Endothelial cell of umbilical vein (primary cell): ENCODE results near the gene MUC13. TPM values are rescaled to one million over a fixed set of nuclear protein-coding genes. Genes with fewer than 3 reads are reported as not detected.

Experiments
- BruUV-seq: library from RNA; stranded (reverse); fragments of 400-500 nt; replicated peaks from 2 replicates; lab custom pipeline; 2021; lab: Mats Ljungman, UMichigan
- CTCF ChIA-PET: fragments of 300-600, 350-600 bp; sonication (Branson Sonifier 250); formaldehyde crosslinking; loops from one replicate; lab custom pipeline; 2021; ENCODE audit warnings: antibody characterized with exemption, inconsistent platforms; lab: Charles Lee
- POLR2A ChIA-PET: fragments of 300-600, 350-600 bp; sonication (Branson Sonifier 250); formaldehyde crosslinking; loops from one replicate; lab custom pipeline; 2021; ENCODE audit warnings: antibody characterized with exemption, inconsistent platforms; lab: Charles Lee
- DNase-seq: peaks from one replicate; pipeline ENCODE4 v3.0.0-alpha.2; 2011; ENCODE audit warnings: low read depth, low spot score
- FAIRE-seq: peaks from 2 replicates; lab custom pipeline; 2011; peaks lifted over from hg19 to GRCh38; lab: Jason Lieb, UNC
- H2AFZ ChIP-seq: 2 replicates; pipeline ENCODE4 v1.6.0; 2012; ENCODE audit warnings: low read depth, low read length, control low read depth, inconsistent platforms
- H3K27ac ChIP-seq: 2 replicates; pipeline ENCODE4 v1.5.1; 2011; ENCODE audit warnings: low read depth, mild to moderate bottlenecking, control low read depth, low read length, moderate library complexity; ENCODE audit not compliant: insufficient read depth
- H3K27me3 ChIP-seq, 2 experiments: 2 replicates each; pipeline versions ENCODE4 v1.6.0 to v1.6.1; 2011; ENCODE audit warnings: low read length in 2 of 2, mixed read lengths in 1 of 2; ENCODE audit not compliant: control insufficient read depth in 2 of 2, insufficient read depth in 2 of 2
- H3K36me3 ChIP-seq, 2 experiments: 2 replicates in 1 of 2; 3 replicates in 1 of 2; pipeline ENCODE4 v1.5.1; 2011; ENCODE audit warnings: low read length in 2 of 2, mild to moderate bottlenecking in 1 of 2, moderate library complexity in 1 of 2; ENCODE audit not compliant: control insufficient read depth in 2 of 2, insufficient read depth in 2 of 2; ENCODE audit errors: extremely low read depth in 1 of 2
- H3K4me1 ChIP-seq: 3 replicates; pipeline ENCODE4 v1.5.1; 2011; ENCODE audit warnings: mild to moderate bottlenecking, low read length; ENCODE audit not compliant: control insufficient read depth, insufficient read depth; ENCODE audit errors: extremely low read depth
- H3K4me2 ChIP-seq: 2 replicates; pipeline ENCODE4 v1.6.1; 2011; ENCODE audit warnings: low read length, control low read depth, mixed read lengths; ENCODE audit not compliant: insufficient read depth
- H3K4me3 ChIP-seq, 3 experiments: fragments of 200-600 bp in 1 of 3; sonication (generic), shearing (Covaris generic) in 1 of 3; replicated peaks in 1 of 3; 2 replicates each; pipeline ENCODE4 v1.5.1; 2011 to 2016; ENCODE audit warnings: control low read depth in 3 of 3, low read length in 3 of 3, mild to moderate bottlenecking in 2 of 3, inconsistent platforms in 1 of 3, low read depth in 1 of 3, moderate library complexity in 1 of 3; ENCODE audit not compliant: insufficient read depth in 1 of 3
- H3K79me2 ChIP-seq: 2 replicates; pipeline ENCODE4 v1.6.0; 2012; ENCODE audit warnings: low read length, inconsistent platforms; ENCODE audit not compliant: control insufficient read depth, insufficient read depth
- H3K9ac ChIP-seq: replicated peaks from 2 replicates; pipeline ENCODE3; 2011; ENCODE audit warnings: low read length, control low read depth; ENCODE audit not compliant: insufficient read depth; ENCODE audit errors: extremely low read depth
- H3K9me1 ChIP-seq: replicated peaks from 3 replicates; pipeline ENCODE4 v1.6.0; 2011; ENCODE audit warnings: mild to moderate bottlenecking, low read length; ENCODE audit not compliant: control insufficient read depth, insufficient read depth; ENCODE audit errors: extremely low read depth
- H3K9me3 ChIP-seq: replicated peaks from 2 replicates; pipeline ENCODE4 v1.5.1; 2012; ENCODE audit warnings: low read length, inconsistent platforms; ENCODE audit not compliant: control insufficient read depth, insufficient read depth
- H4K20me1 ChIP-seq: replicated peaks from 2 replicates; pipeline ENCODE3; 2011; ENCODE audit warnings: mild to moderate bottlenecking, low read length; ENCODE audit not compliant: control insufficient read depth, insufficient read depth; ENCODE audit errors: extremely low read depth
- CTCF ChIP-seq, 2 donors: IDR thresholded peaks; 1 replicate in 1 of 2; 2 replicates in 1 of 2; pipeline ENCODE4 v1.5.1; 2011; ENCODE audit warnings: low read length in 2 of 2, mild to moderate bottlenecking in 2 of 2, moderate library complexity in 2 of 2, control low read depth in 1 of 2, inconsistent platforms in 1 of 2, low read depth in 1 of 2; ENCODE audit not compliant: insufficient read depth in 1 of 2; ENCODE audit errors: extremely low read depth in 1 of 2
- EZH2 ChIP-seq: IDR thresholded peaks from 2 replicates; pipeline ENCODE4 v1.6.1; 2012; ENCODE audit warnings: borderline replicate concordance, low read depth, mild to moderate bottlenecking, moderate library complexity, low read length, inconsistent platforms; ENCODE audit not compliant: severe bottlenecking
- FOS ChIP-seq: IDR thresholded peaks from 2 replicates; pipeline ENCODE4 v1.6.1; 2011; ENCODE audit warnings: mild to moderate bottlenecking, low read length, moderate library complexity, borderline replicate concordance; ENCODE audit not compliant: insufficient read depth
- GATA2 ChIP-seq: IDR thresholded peaks from 2 replicates; pipeline ENCODE4 v1.7.0; 2011; ENCODE audit warnings: low read depth, mild to moderate bottlenecking, moderate library complexity, mixed read lengths, low read length; ENCODE audit not compliant: insufficient read length, insufficient read depth
- JUN ChIP-seq: IDR thresholded peaks from 2 replicates; pipeline ENCODE4 v1.6.1; 2011; ENCODE audit warnings: borderline replicate concordance, low read depth; ENCODE audit not compliant: insufficient read length, insufficient read depth
- MAX ChIP-seq: IDR thresholded peaks from 2 replicates; pipeline ENCODE4 v1.6.1; 2011; ENCODE audit not compliant: insufficient read depth, insufficient read length
- MYC ChIP-seq: IDR thresholded peaks from one replicate; pipeline ENCODE4 v1.6.1; 2011; ENCODE audit warnings: mild to moderate bottlenecking, low read depth, low read length
- POLR2A ChIP-seq: IDR thresholded peaks from 2 replicates; pipeline ENCODE4 v1.6.1; 2012; ENCODE audit warnings: low read depth, mild to moderate bottlenecking, control low read depth, low read length
- POLR2AphosphoS5 ChIP-seq: IDR thresholded peaks from 2 replicates; pipeline ENCODE4 v1.6.1; 2012; ENCODE audit warnings: low read depth, mild to moderate bottlenecking, control low read depth, low read length, moderate library complexity; ENCODE audit not compliant: insufficient read depth
- dilution Hi-C: fragments of 300-500 bp; cut with MboI; formaldehyde crosslinking; loops from one replicate; pipeline ENCODE4 v1.15.0; 2019; ENCODE audit warnings: low sequenced_read_pairs; ENCODE audit not compliant: extremely low pct_ligation_motif_present
- intact Hi-C: fragments of 100-400 bp; cut with micrococcal nuclease; formaldehyde crosslinking; loops from one replicate; pipeline ENCODE4 v1.10.0; 2022
- polyA plus RNA-seq, 4 experiments: library from polyadenylated mRNA; depleted of rRNA in 3 of 4; stranded (reverse) in 3 of 4; unstranded in 1 of 4; fragments of >200 nt; gene quantifications; 2 replicates each; pipeline versions ENCODE4 v1.2.1 to v1.2.3, GENCODE V29; 2011 to 2012; ENCODE audit warnings: missing spikeins in 1 of 4
- total RNA-seq: library from RNA; stranded (reverse); gene quantifications from 2 replicates; pipeline ENCODE4 v1.2.3, GENCODE V29; 2021

Gene MUC13
- total and polyA plus RNA-seq, 2 donors (not counting 3 experiments of a cell fraction or from before 2014, with no cell fraction given) = not detected

DNA sequence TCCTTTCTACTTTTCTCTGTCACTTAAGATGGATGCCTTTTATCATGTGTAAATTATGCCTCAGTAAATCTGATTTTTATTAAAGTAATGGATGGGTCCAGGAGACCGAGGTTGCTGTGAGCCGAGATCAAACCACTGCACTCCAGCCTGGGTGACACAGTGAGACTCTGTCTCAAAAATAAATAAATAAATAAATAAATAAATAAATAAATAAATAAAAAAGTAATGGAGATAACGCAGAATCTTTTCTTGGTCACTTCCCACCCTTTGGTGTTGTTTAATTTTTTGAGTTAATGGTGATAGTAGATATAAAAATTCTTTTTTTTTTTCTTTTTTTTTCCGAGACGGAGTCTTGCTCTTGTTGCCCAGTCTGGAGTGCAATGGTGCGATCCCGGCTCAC is 44.1 kb upstream of the MUC13 start:
- dilution Hi-C loops = no loop called here
- no peaks in the 10 kb centered on the region for H4K20me1 ChIP-seq
- FAIRE-seq (no peak), DNase-seq (no peak)
- H3K9me3 ChIP-seq = no peaks in the 10 kb centered on the region
- H3K27me3 ChIP-seq = no peaks in the 10 kb centered on the region
- H3K9ac ChIP-seq = no peak overlapping the region
- H3K4me3 ChIP-seq = no peak overlapping the region
- ChIA-PET CTCF (interaction anchor here (0.7 kb wide), 1 partner anchor 28 kb away, joined by 3 read pairs; no protein-coding TSS in a partner anchor), POLR2A (no interaction called here)
- H3K27ac ChIP-seq = no peak overlapping the region
- no TSS peak for BruUV-seq
- H3K4me1 ChIP-seq = peaks cover 11% of the 10 kb centered on the region
- intact Hi-C loops = no loop called here
- no peak for TF ChIP-seq POLR2A
- no peak for TF ChIP-seq FOS
- no peak for TF ChIP-seq GATA2
- no peak for TF ChIP-seq POLR2AphosphoS5
- TF ChIP-seq EZH2 = no peak
- no peak for TF ChIP-seq MYC
- no peak overlapping the region for H2AFZ ChIP-seq
- no peaks in the 10 kb centered on the region for H3K9me1 ChIP-seq
- H3K36me3 ChIP-seq = peaks cover 3 to 6% of the 10 kb centered on the region in 2 experiments
- no peaks in the 10 kb centered on the region for H3K79me2 ChIP-seq
- no peak overlapping the region for H3K4me2 ChIP-seq

- intact Hi-C loops (no loop called here), dilution Hi-C loops (no loop called here)
- no peak overlapping the region for H2AFZ ChIP-seq
- no peak overlapping the region for H3K4me2 ChIP-seq
- TF ChIP-seq FOS (no peak), CTCF (IDR thresholded peaks at IDR 0.05; ENCODE audit: extremely low read depth in 1 of 2, insufficient read depth in 1 of 2, low read depth in 1 of 2, low read length in 2 of 2) (no peak), MAX (no peak), GATA2 (no peak), MYC (no peak), POLR2AphosphoS5 (no peak), EZH2 (no peak), JUN (no peak), POLR2A (no peak)
- no peak overlapping the region for H3K27ac ChIP-seq
- peaks cover 3 to 6% of the 10 kb centered on the region in 2 experiments for H3K36me3 ChIP-seq
- no TSS peak for BruUV-seq
- no peaks in the 10 kb centered on the region for H3K4me1 ChIP-seq
- POLR2A ChIA-PET = no interaction called here
- no peaks in the 10 kb centered on the region for H3K9me3 ChIP-seq
- FAIRE-seq (no peak), DNase-seq (no peak)
- H3K9me1 ChIP-seq = no peaks in the 10 kb centered on the region
- H3K27me3 ChIP-seq = no peaks in the 10 kb centered on the region
- H4K20me1 ChIP-seq = no peaks in the 10 kb centered on the region
- H3K79me2 ChIP-seq = no peaks in the 10 kb centered on the region
- CTCF ChIA-PET = interaction anchor here (0.6 kb wide), 1 partner anchor 11 kb away, joined by 3 read pairs; no protein-coding TSS in a partner anchor
- no peak overlapping the region for H3K4me3 ChIP-seq
- no peak overlapping the region for H3K9ac ChIP-seq
These were observed 41.8 kb upstream of the MUC13 start for GRCh38 chr3:124976383-124976782.
